Stimulated activated CD8-positive, alpha-beta memory T cell treated with anti-CD3 and anti-CD28 coated beads, Interleukin-15, amount 100 ng/mL, for 48 hours (primary cell): ENCODE data around the gene CAMKK1.

Experiments
- DNase-seq, 2 donors: peaks; one replicate each; pipeline ENCODE4 v3.0.0-alpha.2; 2020; ENCODE audit warnings: low read depth in 2 of 2

CAMKK1 gene

DNA sequence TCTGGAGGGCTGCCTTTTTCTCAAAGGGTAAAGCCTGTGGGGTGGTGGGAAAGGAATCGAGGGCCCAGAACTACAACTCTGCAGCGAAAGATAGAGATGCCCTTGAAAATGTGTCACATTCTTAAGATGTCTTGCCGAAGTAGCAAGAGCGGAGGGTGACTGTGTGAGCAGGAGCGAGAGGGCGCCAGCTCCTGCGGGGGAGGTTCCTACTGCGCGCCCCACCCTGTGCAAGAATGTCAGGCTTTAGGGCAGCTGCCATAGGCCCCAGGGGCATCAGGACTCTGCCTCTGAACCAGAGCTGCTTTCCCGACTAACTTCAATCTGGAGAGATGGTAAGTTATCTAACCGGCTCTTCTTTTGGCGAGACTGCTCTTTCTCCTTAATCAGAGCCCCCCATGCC, 80.1 kb downstream of the CAMKK1 start:
- no peak for DNase-seq

DNA sequence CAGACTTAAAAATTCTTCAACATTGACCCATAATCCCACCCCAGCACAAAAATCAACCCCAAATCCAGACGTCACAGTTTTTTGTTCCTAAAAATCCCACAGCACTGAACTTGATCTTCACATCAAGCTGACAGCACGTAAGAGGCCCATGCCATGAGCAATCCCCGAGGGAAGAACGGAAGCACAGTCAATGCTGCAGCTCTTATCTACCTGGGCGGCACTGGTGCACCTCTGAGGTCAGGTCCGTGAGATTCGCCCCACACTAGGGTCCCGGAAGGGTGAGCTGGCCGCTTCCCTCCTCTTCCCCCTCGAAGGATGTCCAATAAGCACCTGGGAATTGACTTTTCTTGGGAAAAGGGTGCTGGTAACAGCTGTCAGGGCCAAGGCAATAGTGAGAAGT, 80.6 kb downstream of the CAMKK1 start:
- no peak for DNase-seq
